Smooth muscle cell (in vitro differentiated cells): ENCODE measurements around the gene TIGD3. TPM values are rescaled to one million over a fixed set of nuclear protein-coding genes. Genes with fewer than 3 reads are reported as not detected.

Source experiments
- DNase-seq: peaks from one replicate; lab custom pipeline; 2025; ENCODE audit not compliant: unreplicated experiment; lab: John Stamatoyannopoulos, UW
- H2AFZ ChIP-seq: fragments of 200-600 bp; sonication (generic); 2 replicates; pipeline ENCODE4 v1.6.0; 2016; ENCODE audit warnings: antibody characterized with exemption, low read depth, mild to moderate bottlenecking
- H3F3A ChIP-seq: fragments of 200-600 bp; sonication (generic); 2 replicates; pipeline ENCODE4 v1.6.0; 2017; ENCODE audit warnings: antibody characterized with exemption, low read depth
- H3K27ac ChIP-seq: fragments of 200-600 bp; sonication (generic); 2 replicates; pipeline ENCODE4 v1.5.1; 2016; ENCODE audit warnings: low read depth, mild to moderate bottlenecking
- H3K27me3 ChIP-seq: fragments of 200-600 bp; sonication (generic); 2 replicates; pipeline ENCODE4 v1.6.1; 2016; ENCODE audit warnings: low read depth, mild to moderate bottlenecking
- H3K36me3 ChIP-seq: fragments of 200-600 bp; sonication (generic); 2 replicates; pipeline ENCODE4 v1.5.1; 2016; ENCODE audit warnings: low read depth
- H3K4me1 ChIP-seq: fragments of 200-600 bp; sonication (generic); 2 replicates; pipeline ENCODE4 v1.5.1; 2016; ENCODE audit warnings: low read depth
- H3K4me2 ChIP-seq: fragments of 200-600 bp; sonication (generic); 2 replicates; pipeline ENCODE4 v1.6.0; 2016; ENCODE audit warnings: mild to moderate bottlenecking
- H3K4me3 ChIP-seq: fragments of 200-600 bp; sonication (generic); 2 replicates; pipeline ENCODE4 v1.5.1; 2016; ENCODE audit warnings: mild to moderate bottlenecking
- H3K79me2 ChIP-seq: fragments of 200-600 bp; sonication (generic); 2 replicates; pipeline ENCODE4 v1.6.0; 2016; ENCODE audit warnings: low read depth, mild to moderate bottlenecking
- H3K9ac ChIP-seq: fragments of 200-600 bp; sonication (generic); 2 replicates; pipeline ENCODE4 v1.6.0; 2016; ENCODE audit warnings: low read depth
- H3K9me3 ChIP-seq: fragments of 200-600 bp; sonication (generic); replicated peaks from 2 replicates; pipeline ENCODE4 v1.5.1; 2016; ENCODE audit warnings: low read depth
- H4K20me1 ChIP-seq: fragments of 200-600 bp; sonication (generic); 2 replicates; pipeline ENCODE4 v1.6.0; 2016; ENCODE audit warnings: low read depth
- WGBS: methylation state at CpG from one replicate; pipeline ENCODE4 v1.1.7; 2016; ENCODE audit warnings: low lambda C conversion rate; 5-methylcytosine and 5-hydroxymethylcytosine counted together
- polyA plus RNA-seq: library from polyadenylated mRNA; unstranded; fragments of >200 nt; fragmentation: Nextera tagmentation; extraction: Ambion mirVana; gene quantifications from 2 replicates; pipeline ENCODE4 v1.2.1, GENCODE V29; 2016
- total RNA-seq: library from RNA; depleted of rRNA; stranded (reverse); fragments of >200 nt; gene quantifications from 2 replicates; pipeline ENCODE4 v1.2.3, GENCODE V29; 2014
- TF ChIP-seq, protein P1 (sequence below): fragments of 200-600 bp; sonication (generic); IDR thresholded peaks from 2 replicates; pipeline ENCODE4 v1.5.1; 2017; ENCODE audit warnings: borderline replicate concordance, mild to moderate bottlenecking, antibody characterized with exemption; ENCODE audit not compliant: insufficient read depth, poor library complexity, severe bottlenecking

The TIGD3 gene
- total and polyA plus RNA-seq, 2 experiments from 2014 or later, result 0.49 TPM; not detected in 1

DNA sequence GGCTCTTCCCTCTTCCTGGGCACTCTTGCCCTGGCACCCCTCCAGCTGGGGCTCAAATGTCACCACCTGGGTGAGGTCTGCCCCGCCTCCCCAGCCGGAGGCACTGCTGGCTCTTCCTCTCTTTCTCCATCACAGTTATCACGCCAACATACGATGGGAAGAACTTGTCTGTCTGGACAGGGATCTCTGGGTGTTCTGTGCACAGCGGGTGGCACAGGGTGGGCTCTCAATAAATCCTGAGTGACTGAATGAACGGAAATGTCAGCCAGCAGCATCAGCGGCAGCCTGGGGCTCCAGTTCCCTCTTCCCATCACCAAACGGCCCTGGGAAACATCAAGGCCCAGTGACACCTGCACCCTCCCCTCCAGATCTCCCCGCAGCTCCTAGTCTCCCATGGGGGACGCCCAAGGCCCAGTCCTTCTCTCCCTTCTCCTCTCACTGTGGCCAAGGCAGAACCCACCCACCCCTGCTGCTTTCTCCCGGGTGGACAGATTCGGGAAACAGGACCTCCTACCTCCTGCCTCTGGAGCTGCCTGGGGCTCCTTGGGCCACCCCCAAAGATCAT, 28.3 kb downstream of the TIGD3 start:
- Histone ChIP-seq H3K4me1 (peaks cover 23% of the 10 kb centered on the region), H3K27me3 (no peaks in the 10 kb centered on the region), H3K27ac (peak overlapping the region; percentile 97), H3K9me3 (no peaks in the 10 kb centered on the region), H3K36me3 (no peaks in the 10 kb centered on the region), H3K9ac (peak overlapping the region; percentile 79), H4K20me1 (no peaks in the 10 kb centered on the region), H3F3A (peaks cover 24% of the 10 kb centered on the region), H3K79me2 (peaks cover 14% of the 10 kb centered on the region), H2AFZ (no peak overlapping the region), H3K4me3 (peak overlapping the region; percentile 30), H3K4me2 (peak overlapping the region; percentile 74)
- no peak for DNase-seq
- TF ChIP-seq, protein P1, sequence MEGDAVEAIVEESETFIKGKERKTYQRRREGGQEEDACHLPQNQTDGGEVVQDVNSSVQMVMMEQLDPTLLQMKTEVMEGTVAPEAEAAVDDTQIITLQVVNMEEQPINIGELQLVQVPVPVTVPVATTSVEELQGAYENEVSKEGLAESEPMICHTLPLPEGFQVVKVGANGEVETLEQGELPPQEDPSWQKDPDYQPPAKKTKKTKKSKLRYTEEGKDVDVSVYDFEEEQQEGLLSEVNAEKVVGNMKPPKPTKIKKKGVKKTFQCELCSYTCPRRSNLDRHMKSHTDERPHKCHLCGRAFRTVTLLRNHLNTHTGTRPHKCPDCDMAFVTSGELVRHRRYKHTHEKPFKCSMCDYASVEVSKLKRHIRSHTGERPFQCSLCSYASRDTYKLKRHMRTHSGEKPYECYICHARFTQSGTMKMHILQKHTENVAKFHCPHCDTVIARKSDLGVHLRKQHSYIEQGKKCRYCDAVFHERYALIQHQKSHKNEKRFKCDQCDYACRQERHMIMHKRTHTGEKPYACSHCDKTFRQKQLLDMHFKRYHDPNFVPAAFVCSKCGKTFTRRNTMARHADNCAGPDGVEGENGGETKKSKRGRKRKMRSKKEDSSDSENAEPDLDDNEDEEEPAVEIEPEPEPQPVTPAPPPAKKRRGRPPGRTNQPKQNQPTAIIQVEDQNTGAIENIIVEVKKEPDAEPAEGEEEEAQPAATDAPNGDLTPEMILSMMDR, result no peak
- 15% methylated on average over 12 of the region's 12 CpGs for WGBS

DNA sequence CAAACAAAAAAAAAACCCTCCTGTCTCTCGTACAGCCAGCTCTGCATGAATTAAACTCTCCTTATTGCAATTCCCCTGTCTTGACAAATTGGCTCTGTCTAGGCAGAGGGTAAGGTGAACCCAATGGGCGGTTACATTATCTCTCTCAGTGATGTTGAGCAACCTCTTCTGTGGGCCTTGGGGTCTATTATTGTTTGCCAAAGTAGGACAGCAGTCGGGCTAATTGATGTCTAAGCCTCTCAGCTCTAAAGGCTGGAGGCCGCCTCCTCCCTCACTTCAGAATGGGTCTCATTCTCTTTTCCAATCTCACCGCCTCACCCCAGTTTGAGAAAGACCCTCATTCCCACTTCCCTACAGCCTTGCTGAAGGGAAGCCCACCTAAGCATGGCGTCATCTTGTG, 29.2 kb downstream of the TIGD3 start:
- H3K4me2 ChIP-seq, result no peak overlapping the region
- peaks cover 23% of the 10 kb centered on the region for H3K79me2 ChIP-seq
- 79% methylated on average over 6 of the region's 6 CpGs for WGBS
- H3K36me3 ChIP-seq, result no peaks in the 10 kb centered on the region
- H4K20me1 ChIP-seq, result peaks cover under 1% of the 10 kb centered on the region
- H3K27me3 ChIP-seq, result no peaks in the 10 kb centered on the region
- peaks cover 29% of the 10 kb centered on the region for H3F3A ChIP-seq
- H3K9ac ChIP-seq, result peak overlapping the region; percentile 52
- no peak for DNase-seq
- peak overlapping the region; percentile 97 for H3K27ac ChIP-seq
- no peak overlapping the region for H3K4me3 ChIP-seq
- no peak overlapping the region for H2AFZ ChIP-seq
- no peaks in the 10 kb centered on the region for H3K9me3 ChIP-seq
- H3K4me1 ChIP-seq, result peaks cover 27% of the 10 kb centered on the region
- TF ChIP-seq, protein P1, result no peak

DNA sequence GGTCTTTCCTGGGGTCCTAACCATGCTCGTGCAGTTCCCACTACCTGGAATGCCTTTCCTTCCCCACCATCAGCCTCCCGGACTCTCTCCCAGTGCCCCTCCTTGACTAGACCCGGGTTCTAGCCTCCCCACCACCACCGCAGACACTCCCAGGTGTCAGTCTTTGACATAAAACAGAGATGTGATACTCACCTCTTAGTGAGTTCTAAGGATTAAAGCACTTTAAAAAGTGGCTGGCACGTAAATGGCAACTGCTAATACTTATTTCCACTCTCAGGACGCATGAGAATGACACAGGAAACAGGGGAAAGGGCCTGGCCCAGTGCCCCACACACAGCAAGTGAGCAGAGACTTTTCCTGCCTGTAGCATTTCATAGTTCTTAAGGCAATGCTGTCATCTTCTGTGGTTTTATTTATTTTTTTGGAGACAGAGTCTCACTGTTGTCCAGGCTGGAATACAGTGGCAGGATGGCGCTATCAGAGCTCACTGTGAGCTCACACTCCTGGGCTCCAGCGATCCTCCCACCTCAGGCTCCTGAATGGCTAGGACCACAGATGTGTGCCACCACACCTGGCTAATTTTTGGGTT, 29.8 kb downstream of the TIGD3 start:
- DNase-seq, result no peak
- no peaks in the 10 kb centered on the region for H3K9me3 ChIP-seq
- H3K4me1 ChIP-seq, result peaks cover 27% of the 10 kb centered on the region
- H3K36me3 ChIP-seq, result no peaks in the 10 kb centered on the region
- no peak overlapping the region for H2AFZ ChIP-seq
- no peak overlapping the region for H3K4me2 ChIP-seq
- H3K27ac ChIP-seq, result peak overlapping the region; percentile 97
- peak overlapping the region; percentile 52 for H3K9ac ChIP-seq
- H3K4me3 ChIP-seq, result no peak overlapping the region
- no peaks in the 10 kb centered on the region for H3K27me3 ChIP-seq
- 50% methylated on average over 8 of the region's 8 CpGs for WGBS
- H3F3A ChIP-seq, result peaks cover 29% of the 10 kb centered on the region
- TF ChIP-seq, protein P1, result no peak
- H3K79me2 ChIP-seq, result peaks cover 29% of the 10 kb centered on the region
- H4K20me1 ChIP-seq, result peaks cover 7% of the 10 kb centered on the region
